HG02885 (cell line): ENCODE results near the gene ZNF763.
"Not testable (repeated sequence)": the region's sequence is repeated elsewhere in the genome, so short reads cannot be mapped to it uniquely, and the experiment has no call there.

Experiments
- ATAC-seq: cut with Tn5 transposase; IDR thresholded peaks from one replicate; pipeline ENCODE4 v1.9.1; 2021; ENCODE audit warnings: mild to moderate bottlenecking; ENCODE audit not compliant: unreplicated experiment, poor library complexity

Gene ZNF763

GRCh38 chr19:11970174-11970573, 5.3 kb downstream of the ZNF763 start:
- ATAC-seq: no peak

GRCh38 chr19:11971041-11971440, 6.2 kb downstream of the ZNF763 start:
- no peak for ATAC-seq

GRCh38 chr19:11973019-11973810, 8.4 kb downstream of the ZNF763 start:
- ATAC-seq: no peak

GRCh38 chr19:11978492-11979100, 13.8 kb downstream of the ZNF763 start:
- ATAC-seq: no peak

- no peak for ATAC-seq
Observed at GRCh38 chr19:11979527-11979926, 14.7 kb downstream of the ZNF763 start.

GRCh38 chr19:11982526-11982925, 17.7 kb downstream of the ZNF763 start:
- ATAC-seq: no peak

- no peak for ATAC-seq
Observed at GRCh38 chr19:11984986-11985385, 20.1 kb downstream of the ZNF763 start.

GRCh38 chr19:11986754-11987153, 21.9 kb downstream of the ZNF763 start:
- no peak for ATAC-seq

- peak; percentile 88 for ATAC-seq
Observed at GRCh38 chr19:11987405-11988281, 22.8 kb downstream of the ZNF763 start.

- no peak for ATAC-seq
Observed at GRCh38 chr19:11989112-11989456, 24.2 kb downstream of the ZNF763 start.

GRCh38 chr19:11991921-11992320, 27.1 kb downstream of the ZNF763 start:
- not testable (repeated sequence) for ATAC-seq

GRCh38 chr19:11995174-11995573, 30.3 kb downstream of the ZNF763 start:
- ATAC-seq: no peak

- ATAC-seq: no peak
Observed at GRCh38 chr19:12000152-12000981, 35.5 kb downstream of the ZNF763 start.

GRCh38 chr19:12015015-12015752, 50.3 kb downstream of the ZNF763 start:
- no peak for ATAC-seq

- no peak for ATAC-seq
Observed at GRCh38 chr19:12015753-12016116, 50.9 kb downstream of the ZNF763 start.
